ENCODE results near the gene ATG2B.

The ATG2B gene

GRCh38 chr14:96362965-96363750, at the start of gene ATG2B, which contains the start of gene GSKIP:
ATG2B (minus strand) TSS chr14:96363341; CDS start chr14:96362976, 365 bp downstream.
GSKIP (plus strand) TSS chr14:96363526; CDS start chr14:96382248, 18,722 bp downstream.
- H3K27me3 ChIP-seq (ENCODE audit: low read depth, low read length) = no peaks in the 10 kb centered on the region
- peaks cover 0 to 7% of the 10 kb centered on the region in 2 donors for H3K36me3 ChIP-seq (ENCODE audit: control insufficient read depth in 1 of 2, insufficient read depth in 2 of 2, low read length in 2 of 2)
- peak within 1 kb of the TSS; percentile 95 to 98 for H3K4me3 ChIP-seq (ENCODE audit: low read depth in 1 of 2, low read length in 2 of 2)
- H3K27ac ChIP-seq (ENCODE audit: low read length) = peak within 1 kb of the TSS; percentile 94
- H3K9me3 ChIP-seq (ENCODE audit: control insufficient read depth in 1 of 2, low read length in 2 of 2) = no peaks in the 10 kb centered on the region
- H3K4me1 ChIP-seq (ENCODE audit: control insufficient read depth in 1 of 2, insufficient read depth in 2 of 2, low read length in 2 of 2) = peaks cover 6 to 33% of the 10 kb centered on the region in 2 donors

- no peaks in the 10 kb centered on the region for H3K9me3 ChIP-seq (ENCODE audit: control insufficient read depth in 1 of 2, low read length in 2 of 2)
- H3K27ac ChIP-seq (ENCODE audit: low read length) = no peak overlapping the region
- no peaks in the 10 kb centered on the region for H3K27me3 ChIP-seq (ENCODE audit: low read depth, low read length)
- no peaks in the 10 kb centered on the region for H3K36me3 ChIP-seq (ENCODE audit: control insufficient read depth in 1 of 2, insufficient read depth in 2 of 2, low read length in 2 of 2)
- H3K4me1 ChIP-seq (ENCODE audit: control insufficient read depth in 1 of 2, insufficient read depth in 2 of 2, low read length in 2 of 2) = no peaks in the 10 kb centered on the region
- no peak overlapping the region for H3K4me3 ChIP-seq (ENCODE audit: low read depth in 1 of 2, low read length in 2 of 2)
These were observed 47.0 kb upstream of the ATG2B start for GRCh38 chr14:96410119-96410518.

GRCh38 chr14:96409701-96410100, 46.6 kb upstream of the ATG2B start:
- no peak overlapping the region for H3K27ac ChIP-seq (ENCODE audit: low read length)
- no peaks in the 10 kb centered on the region for H3K9me3 ChIP-seq (ENCODE audit: control insufficient read depth in 1 of 2, low read length in 2 of 2)
- H3K4me3 ChIP-seq (ENCODE audit: low read depth in 1 of 2, low read length in 2 of 2) = no peak overlapping the region
- H3K27me3 ChIP-seq (ENCODE audit: low read depth, low read length) = no peaks in the 10 kb centered on the region
- no peaks in the 10 kb centered on the region for H3K36me3 ChIP-seq (ENCODE audit: control insufficient read depth in 1 of 2, insufficient read depth in 2 of 2, low read length in 2 of 2)
- H3K4me1 ChIP-seq (ENCODE audit: control insufficient read depth in 1 of 2, insufficient read depth in 2 of 2, low read length in 2 of 2) = no peaks in the 10 kb centered on the region

GRCh38 chr14:96408608-96409007, 45.5 kb upstream of the ATG2B start:
- Histone ChIP-seq H3K4me1 (ENCODE audit: control insufficient read depth in 1 of 2, insufficient read depth in 2 of 2, low read length in 2 of 2) (no peaks in the 10 kb centered on the region), H3K4me3 (ENCODE audit: low read depth in 1 of 2, low read length in 2 of 2) (no peak overlapping the region), H3K36me3 (ENCODE audit: control insufficient read depth in 1 of 2, insufficient read depth in 2 of 2, low read length in 2 of 2) (no peaks in the 10 kb centered on the region), H3K27me3 (ENCODE audit: low read depth, low read length) (no peaks in the 10 kb centered on the region), H3K9me3 (ENCODE audit: control insufficient read depth in 1 of 2, low read length in 2 of 2) (no peaks in the 10 kb centered on the region), H3K27ac (ENCODE audit: low read length) (no peak overlapping the region)

GRCh38 chr14:96407935-96408570, 44.9 kb upstream of the ATG2B start:
- Histone ChIP-seq H3K36me3 (ENCODE audit: control insufficient read depth in 1 of 2, insufficient read depth in 2 of 2, low read length in 2 of 2) (no peaks in the 10 kb centered on the region), H3K9me3 (ENCODE audit: control insufficient read depth in 1 of 2, low read length in 2 of 2) (no peaks in the 10 kb centered on the region), H3K27me3 (ENCODE audit: low read depth, low read length) (no peaks in the 10 kb centered on the region), H3K4me1 (ENCODE audit: control insufficient read depth in 1 of 2, insufficient read depth in 2 of 2, low read length in 2 of 2) (no peaks in the 10 kb centered on the region), H3K4me3 (ENCODE audit: low read depth in 1 of 2, low read length in 2 of 2) (no peak overlapping the region), H3K27ac (ENCODE audit: low read length) (no peak overlapping the region)

- Histone ChIP-seq H3K9me3 (ENCODE audit: control insufficient read depth in 1 of 2, low read length in 2 of 2) (no peaks in the 10 kb centered on the region), H3K27ac (ENCODE audit: low read length) (no peak overlapping the region), H3K4me3 (ENCODE audit: low read depth in 1 of 2, low read length in 2 of 2) (no peak overlapping the region), H3K36me3 (ENCODE audit: control insufficient read depth in 1 of 2, insufficient read depth in 2 of 2, low read length in 2 of 2) (no peaks in the 10 kb centered on the region), H3K4me1 (ENCODE audit: control insufficient read depth in 1 of 2, insufficient read depth in 2 of 2, low read length in 2 of 2) (no peaks in the 10 kb centered on the region), H3K27me3 (ENCODE audit: low read depth, low read length) (no peaks in the 10 kb centered on the region)
These were observed 42.5 kb upstream of the ATG2B start for GRCh38 chr14:96405677-96406076.

DNA sequence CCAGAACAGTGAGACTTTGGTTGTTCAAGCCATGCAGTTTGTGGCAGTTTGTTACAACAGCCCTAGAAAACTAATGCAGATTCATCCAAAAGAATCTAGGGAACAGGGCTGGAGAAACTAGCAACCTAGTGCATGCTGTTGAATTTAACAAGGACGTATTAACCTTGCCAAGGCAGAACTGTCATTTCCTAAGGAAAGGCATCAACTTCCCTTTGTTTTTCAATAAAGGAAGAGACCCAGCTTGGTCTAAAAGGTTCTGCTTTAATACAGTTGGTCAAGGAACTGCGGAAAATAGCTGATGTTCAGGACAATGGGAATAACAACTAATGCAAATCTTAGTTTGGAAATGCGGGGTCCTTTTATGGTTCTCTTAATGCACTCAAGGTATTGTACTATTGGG, 40.3 kb upstream of the ATG2B start:
- Histone ChIP-seq H3K27me3 (ENCODE audit: low read depth, low read length) (no peaks in the 10 kb centered on the region), H3K4me3 (ENCODE audit: low read depth in 1 of 2, low read length in 2 of 2) (no peak overlapping the region), H3K36me3 (ENCODE audit: control insufficient read depth in 1 of 2, insufficient read depth in 2 of 2, low read length in 2 of 2) (no peaks in the 10 kb centered on the region)

GRCh38 chr14:96400495-96400894, 37.4 kb upstream of the ATG2B start:
- H3K4me3 ChIP-seq (ENCODE audit: low read depth in 1 of 2, low read length in 2 of 2) = no peak overlapping the region
- H3K27me3 ChIP-seq (ENCODE audit: low read depth, low read length) = no peaks in the 10 kb centered on the region
- no peak overlapping the region for H3K27ac ChIP-seq (ENCODE audit: low read length)
- H3K36me3 ChIP-seq (ENCODE audit: control insufficient read depth in 1 of 2, insufficient read depth in 2 of 2, low read length in 2 of 2) = no peaks in the 10 kb centered on the region
- H3K4me1 ChIP-seq (ENCODE audit: control insufficient read depth in 1 of 2, insufficient read depth in 2 of 2, low read length in 2 of 2) = no peaks in the 10 kb centered on the region
- no peaks in the 10 kb centered on the region for H3K9me3 ChIP-seq (ENCODE audit: control insufficient read depth in 1 of 2, low read length in 2 of 2)

More for the DNA sequence above, 40.3 kb upstream of the ATG2B start:
- no peaks in the 10 kb centered on the region for H3K4me1 ChIP-seq (ENCODE audit: control insufficient read depth in 1 of 2, insufficient read depth in 2 of 2, low read length in 2 of 2)
- H3K9me3 ChIP-seq (ENCODE audit: control insufficient read depth in 1 of 2, low read length in 2 of 2) = no peaks in the 10 kb centered on the region
- H3K27ac ChIP-seq (ENCODE audit: low read length) = no peak overlapping the region

DNA sequence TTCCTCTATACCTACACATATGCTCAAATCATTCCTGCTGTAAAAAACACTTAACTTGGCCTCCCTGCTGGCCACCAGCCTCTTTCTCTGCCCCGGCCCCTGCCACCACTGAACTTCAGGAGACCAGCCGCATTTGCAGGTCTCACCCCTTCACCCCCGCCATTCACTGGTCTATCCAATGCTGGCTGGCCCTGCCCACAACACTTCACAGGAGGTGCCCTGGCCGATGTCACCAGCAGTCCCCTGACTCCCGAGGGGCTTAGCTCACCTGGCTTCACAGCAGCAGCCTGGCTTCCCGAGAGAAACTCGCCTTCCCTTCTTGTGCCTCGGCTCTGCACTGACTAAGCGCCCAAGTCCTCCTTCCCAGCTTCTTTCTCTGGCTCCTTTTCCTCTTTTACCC, 36.3 kb upstream of the ATG2B start:
- no peaks in the 10 kb centered on the region for H3K27me3 ChIP-seq (ENCODE audit: low read depth, low read length)
- no peaks in the 10 kb centered on the region for H3K9me3 ChIP-seq (ENCODE audit: control insufficient read depth in 1 of 2, low read length in 2 of 2)
- H3K27ac ChIP-seq (ENCODE audit: low read length) = no peak overlapping the region
- H3K36me3 ChIP-seq (ENCODE audit: control insufficient read depth in 1 of 2, insufficient read depth in 2 of 2, low read length in 2 of 2) = no peaks in the 10 kb centered on the region
- H3K4me1 ChIP-seq (ENCODE audit: control insufficient read depth in 1 of 2, insufficient read depth in 2 of 2, low read length in 2 of 2) = no peaks in the 10 kb centered on the region
- H3K4me3 ChIP-seq (ENCODE audit: low read depth in 1 of 2, low read length in 2 of 2) = no peak overlapping the region

- Histone ChIP-seq H3K36me3 (ENCODE audit: control insufficient read depth in 1 of 2, insufficient read depth in 2 of 2, low read length in 2 of 2) (no peaks in the 10 kb centered on the region), H3K4me1 (ENCODE audit: control insufficient read depth in 1 of 2, insufficient read depth in 2 of 2, low read length in 2 of 2) (no peaks in the 10 kb centered on the region), H3K4me3 (ENCODE audit: low read depth in 1 of 2, low read length in 2 of 2) (no peak overlapping the region), H3K9me3 (ENCODE audit: control insufficient read depth in 1 of 2, low read length in 2 of 2) (no peaks in the 10 kb centered on the region), H3K27me3 (ENCODE audit: low read depth, low read length) (no peaks in the 10 kb centered on the region), H3K27ac (ENCODE audit: low read length) (no peak overlapping the region)
These were observed 35.8 kb upstream of the ATG2B start for GRCh38 chr14:96398921-96399320.

GRCh38 chr14:96398432-96398831, 35.3 kb upstream of the ATG2B start:
- H3K27me3 ChIP-seq (ENCODE audit: low read depth, low read length) = no peaks in the 10 kb centered on the region
- no peaks in the 10 kb centered on the region for H3K4me1 ChIP-seq (ENCODE audit: control insufficient read depth in 1 of 2, insufficient read depth in 2 of 2, low read length in 2 of 2)
- H3K4me3 ChIP-seq (ENCODE audit: low read depth in 1 of 2, low read length in 2 of 2) = no peak overlapping the region
- H3K27ac ChIP-seq (ENCODE audit: low read length) = no peak overlapping the region
- H3K36me3 ChIP-seq (ENCODE audit: control insufficient read depth in 1 of 2, insufficient read depth in 2 of 2, low read length in 2 of 2) = no peaks in the 10 kb centered on the region
- no peaks in the 10 kb centered on the region for H3K9me3 ChIP-seq (ENCODE audit: control insufficient read depth in 1 of 2, low read length in 2 of 2)

All from muscle layer of duodenum (tissue), 2 donors.